T1000 (cell line): ENCODE data around the gene UVRAG.
"Not testable (repeated sequence)": the region's sequence is repeated elsewhere in the genome, so short reads cannot be mapped to it uniquely, and the experiment has no call there.

Experiments used
- DNase-seq: peaks from one replicate; lab custom pipeline; 2025; ENCODE audit warnings: mixed read lengths; lab: John Stamatoyannopoulos, UW

Gene UVRAG

GRCh38 chr11:75966537-75967287 is 151.7 kb downstream of the UVRAG start:
- peak; percentile 11 for DNase-seq

- DNase-seq: no peak
These were observed 153.1 kb downstream of the UVRAG start for GRCh38 chr11:75968021-75968625.

- DNase-seq: no peak
These were observed 154.8 kb downstream of the UVRAG start for GRCh38 chr11:75969626-75970308.

GRCh38 chr11:75973710-75974109 is 158.7 kb downstream of the UVRAG start:
- not testable (repeated sequence) for DNase-seq

GRCh38 chr11:75979075-75979474 is 164.1 kb downstream of the UVRAG start:
- not testable (repeated sequence) for DNase-seq

GRCh38 chr11:75979479-75980027 is 164.5 kb downstream of the UVRAG start:
- DNase-seq: not testable (repeated sequence)

GRCh38 chr11:75980031-75980430 is 165.0 kb downstream of the UVRAG start:
- no peak for DNase-seq

GRCh38 chr11:75981546-75981945 is 166.5 kb downstream of the UVRAG start:
- no peak for DNase-seq

- no peak for DNase-seq
These were observed 167.3 kb downstream of the UVRAG start for GRCh38 chr11:75982309-75982708.

- DNase-seq: no peak
These were observed 172.0 kb downstream of the UVRAG start for GRCh38 chr11:75986966-75987365.

GRCh38 chr11:75993126-75993525 is 178.1 kb downstream of the UVRAG start:
- no peak for DNase-seq

- DNase-seq: no peak
These were observed 179.6 kb downstream of the UVRAG start for GRCh38 chr11:75994616-75995015.

GRCh38 chr11:75996523-75997442 is 181.8 kb downstream of the UVRAG start:
- no peak for DNase-seq

GRCh38 chr11:76004400-76004799 is 189.4 kb downstream of the UVRAG start:
- no peak for DNase-seq

GRCh38 chr11:76005756-76006155 is 190.7 kb downstream of the UVRAG start:
- no peak for DNase-seq

- DNase-seq: no peak
These were observed 192.2 kb downstream of the UVRAG start for GRCh38 chr11:76007166-76007565.

GRCh38 chr11:76008474-76008873 is 193.5 kb downstream of the UVRAG start:
- DNase-seq: no peak

- DNase-seq: no peak
These were observed 195.0 kb downstream of the UVRAG start for GRCh38 chr11:76010051-76010450.

- no peak for DNase-seq
These were observed 198.5 kb downstream of the UVRAG start for GRCh38 chr11:76013526-76013925.

- no peak for DNase-seq
These were observed 208.4 kb downstream of the UVRAG start for GRCh38 chr11:76023236-76024068.

- DNase-seq: no peak
These were observed 210.1 kb downstream of the UVRAG start for GRCh38 chr11:76025068-76025467.
